ENCODE measurements around the gene TOM1L2.

TOM1L2 gene

GRCh38 chr17:17857496-17857895, 114.7 kb downstream of the TOM1L2 start:
- no peak overlapping the region for H3K4me3 ChIP-seq (ENCODE audit: control insufficient read depth, low read depth, low read length)
- no peak for DNase-seq (ENCODE audit: low read depth)
- TF ChIP-seq CTCF (IDR thresholded peaks at IDR 0.05; ENCODE audit: control insufficient read depth, insufficient read depth, low read depth, low read length, missing control alignments), result no peak

GRCh38 chr17:17856386-17856785, 115.8 kb downstream of the TOM1L2 start:
- TF ChIP-seq CTCF (IDR thresholded peaks at IDR 0.05; ENCODE audit: control insufficient read depth, insufficient read depth, low read depth, low read length, missing control alignments), result no peak
- H3K4me3 ChIP-seq (ENCODE audit: control insufficient read depth, low read depth, low read length), result no peak overlapping the region
- DNase-seq (ENCODE audit: low read depth), result no peak

- no peak overlapping the region for H3K4me3 ChIP-seq (ENCODE audit: control insufficient read depth, low read depth, low read length)
- TF ChIP-seq CTCF (IDR thresholded peaks at IDR 0.05; ENCODE audit: control insufficient read depth, insufficient read depth, low read depth, low read length, missing control alignments), result no peak
- no peak for DNase-seq (ENCODE audit: low read depth)
These were observed 116.2 kb downstream of the TOM1L2 start for GRCh38 chr17:17855976-17856375.

GRCh38 chr17:17853811-17854447, 118.3 kb downstream of the TOM1L2 start:
- no peak for DNase-seq (ENCODE audit: low read depth)
- no peak for TF ChIP-seq CTCF (IDR thresholded peaks at IDR 0.05; ENCODE audit: control insufficient read depth, insufficient read depth, low read depth, low read length, missing control alignments)

GRCh38 chr17:17852930-17853329, 119.3 kb downstream of the TOM1L2 start:
- H3K4me3 ChIP-seq (ENCODE audit: control insufficient read depth, low read depth, low read length), result no peak overlapping the region
- TF ChIP-seq CTCF (IDR thresholded peaks at IDR 0.05; ENCODE audit: control insufficient read depth, insufficient read depth, low read depth, low read length, missing control alignments), result no peak
- no peak for DNase-seq (ENCODE audit: low read depth)

More at GRCh38 chr17:17853811-17854447, 118.3 kb downstream of the TOM1L2 start:
- no peak overlapping the region for H3K4me3 ChIP-seq (ENCODE audit: control insufficient read depth, low read depth, low read length)

- DNase-seq (ENCODE audit: low read depth), result no peak
- no peak for TF ChIP-seq CTCF (IDR thresholded peaks at IDR 0.05; ENCODE audit: control insufficient read depth, insufficient read depth, low read depth, low read length, missing control alignments)
- H3K4me3 ChIP-seq (ENCODE audit: control insufficient read depth, low read depth, low read length), result no peak overlapping the region
These were observed 120.8 kb downstream of the TOM1L2 start for GRCh38 chr17:17851103-17852002.
